Measurements from ENCODE around the gene CDH5.

CDH5 gene

DNA sequence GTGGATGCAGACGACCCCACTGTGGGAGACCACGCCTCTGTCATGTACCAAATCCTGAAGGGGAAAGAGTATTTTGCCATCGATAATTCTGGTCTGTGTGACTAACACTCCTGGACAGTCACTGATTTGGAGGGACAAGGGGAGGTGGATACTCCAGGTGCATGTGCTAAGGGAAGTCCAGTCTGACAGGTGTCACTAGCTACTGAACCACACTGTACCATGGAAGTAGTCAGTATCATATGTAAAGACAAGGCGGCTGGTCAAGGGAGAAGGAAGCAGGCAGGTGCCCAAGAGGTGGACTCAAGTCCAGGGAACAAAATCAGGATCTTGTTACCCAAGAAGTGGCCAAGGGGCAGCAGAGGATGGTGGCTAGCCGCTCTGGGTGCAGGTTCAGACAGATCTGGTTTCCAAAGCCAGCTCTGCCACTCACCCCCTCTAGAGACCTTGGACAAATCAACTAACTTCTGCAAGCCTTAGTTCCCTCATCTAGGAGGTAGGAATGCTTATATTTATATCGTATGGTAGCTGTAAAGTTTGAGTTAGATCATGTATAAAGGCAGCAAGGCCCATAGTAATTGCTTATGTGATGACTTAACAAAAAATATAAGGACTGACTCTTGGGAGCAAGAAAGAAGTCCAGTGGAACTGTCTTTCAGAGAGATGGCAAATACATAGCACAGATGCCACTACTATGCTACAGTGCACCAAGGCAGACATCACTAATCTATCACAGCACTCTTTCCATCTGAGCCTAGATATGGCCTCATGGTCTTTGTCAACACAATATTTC lies 22.1 kb downstream of the CDH5 start:
- ChIA-PET POLR2A (no interaction called here), CTCF (interaction anchor here (1.1 to 2.2 kb wide), 4 partner anchors 18 to 479 kb away, joined by 3 to 5 read pairs (median 3); no protein-coding TSS in a partner anchor)
- TF ChIP-seq CTCF (IDR thresholded peaks at IDR 0.05; ENCODE audit: control extremely low read depth, extremely low read depth, low read depth, missing control alignments) = no peak
- DNase-seq (ENCODE audit: extremely low spot score) = no peak

DNA sequence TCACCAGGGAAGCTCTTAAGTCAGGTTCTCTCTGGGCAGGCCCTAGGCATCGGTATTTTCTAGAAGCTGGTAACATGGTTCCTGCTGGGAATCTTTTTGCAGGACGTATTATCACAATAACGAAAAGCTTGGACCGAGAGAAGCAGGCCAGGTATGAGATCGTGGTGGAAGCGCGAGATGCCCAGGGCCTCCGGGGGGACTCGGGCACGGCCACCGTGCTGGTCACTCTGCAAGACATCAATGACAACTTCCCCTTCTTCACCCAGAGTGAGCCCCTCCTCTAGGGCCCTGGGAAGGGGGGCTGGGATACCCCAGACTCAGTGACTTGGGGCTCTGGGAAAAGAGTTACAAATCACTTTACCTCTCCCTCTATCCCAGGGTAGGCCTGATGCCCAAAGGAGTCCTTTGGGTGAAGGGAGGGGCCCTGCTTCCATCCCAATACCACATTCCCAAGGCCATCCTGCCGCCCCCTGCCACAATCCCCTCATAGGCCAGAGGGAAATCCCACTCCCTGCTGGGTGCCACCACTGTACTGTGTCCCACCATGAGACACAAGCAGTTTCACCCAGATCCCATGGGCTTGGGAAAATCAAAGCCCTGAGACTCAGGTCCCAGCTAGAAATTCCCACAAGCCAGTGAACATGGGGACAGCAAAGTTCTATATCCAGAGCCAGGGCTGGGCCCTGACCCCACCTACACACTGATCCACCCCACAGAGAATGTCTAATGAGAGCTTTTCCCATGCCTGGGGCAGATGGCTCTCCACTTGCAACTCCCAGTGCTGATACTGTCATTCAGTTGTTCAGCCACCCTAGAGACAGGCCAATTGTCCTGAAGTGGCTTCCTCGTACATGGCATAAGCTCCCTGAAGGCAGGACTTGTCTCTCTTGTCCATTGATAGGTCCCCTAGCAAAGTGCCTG lies 23.0 kb downstream of the CDH5 start:
- no peak for DNase-seq (ENCODE audit: extremely low spot score)
- CTCF ChIA-PET = interaction anchor here (0.8 to 2.2 kb wide), 6 partner anchors 11 to 478 kb away, joined by 3 to 5 read pairs (median 3); no protein-coding TSS in a partner anchor
- no peak for TF ChIP-seq CTCF (IDR thresholded peaks at IDR 0.05; ENCODE audit: control extremely low read depth, extremely low read depth, low read depth, missing control alignments)
- POLR2A ChIA-PET = no interaction called here

DNA sequence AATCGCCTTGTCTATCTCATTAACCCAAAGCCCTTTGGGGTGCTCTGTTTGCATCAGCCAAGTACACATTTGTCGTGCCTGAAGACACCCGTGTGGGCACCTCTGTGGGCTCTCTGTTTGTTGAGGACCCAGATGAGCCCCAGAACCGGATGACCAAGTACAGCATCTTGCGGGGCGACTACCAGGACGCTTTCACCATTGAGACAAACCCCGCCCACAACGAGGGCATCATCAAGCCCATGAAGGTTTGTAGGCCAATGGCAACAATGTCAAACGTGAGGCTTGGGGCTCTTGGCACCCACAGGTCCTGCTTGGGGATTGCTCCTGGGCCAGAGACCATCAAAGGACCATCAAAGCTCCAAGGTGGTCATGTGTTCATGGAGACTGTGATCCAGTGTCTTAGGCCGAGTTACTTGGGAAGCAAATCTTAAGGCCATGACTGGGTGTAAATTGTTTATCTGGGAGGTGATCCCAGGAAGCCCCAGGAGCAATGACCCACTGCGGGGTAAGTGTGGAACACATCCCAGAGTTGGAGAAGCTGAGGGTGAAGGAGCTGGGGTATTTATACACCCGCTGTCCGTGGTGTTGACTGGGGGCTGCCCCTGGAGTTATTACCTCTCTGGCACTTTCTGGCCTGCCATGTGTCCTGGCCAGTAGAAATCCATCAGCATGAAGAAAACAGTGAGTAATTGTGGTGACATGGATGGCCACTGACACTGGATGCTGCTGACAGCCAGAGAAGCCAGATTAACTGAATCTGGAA lies 24.0 kb downstream of the CDH5 start:
- TF ChIP-seq CTCF (IDR thresholded peaks at IDR 0.05; ENCODE audit: control extremely low read depth, extremely low read depth, low read depth, missing control alignments) = no peak
- ChIA-PET POLR2A (no interaction called here), CTCF (interaction anchor here (1.1 to 2.2 kb wide), 3 partner anchors 12 to 477 kb away, joined by 3 to 5 read pairs (median 3); no protein-coding TSS in a partner anchor)
- DNase-seq (ENCODE audit: extremely low spot score) = no peak

- DNase-seq (ENCODE audit: extremely low spot score) = no peak
- ChIA-PET POLR2A (no interaction called here), CTCF (interaction anchor here (1.3 to 2.1 kb wide), 3 partner anchors 12 to 47 kb away, joined by 3 to 10 read pairs (median 4); no protein-coding TSS in a partner anchor)
- no peak for TF ChIP-seq CTCF (IDR thresholded peaks at IDR 0.05; ENCODE audit: control extremely low read depth, extremely low read depth, low read depth, missing control alignments)
Observed at GRCh38 chr16:66391726-66392670, 25.5 kb downstream of the CDH5 start.

- CTCF ChIA-PET = interaction anchor here (1.7 kb wide), 1 partner anchor 10 kb away, joined by 9 read pairs; no protein-coding TSS in a partner anchor
- POLR2A ChIA-PET = no interaction called here
- no peak for TF ChIP-seq CTCF (IDR thresholded peaks at IDR 0.05; ENCODE audit: control extremely low read depth, extremely low read depth, low read depth, missing control alignments)
- no peak for DNase-seq (ENCODE audit: extremely low spot score)
Observed at GRCh38 chr16:66395806-66396555, 29.5 kb downstream of the CDH5 start.

Data from GM10248 (cell line).